Spleen (tissue), 11 donors: ENCODE measurements around the gene NUDT16L1. TPM values are rescaled to one million over a fixed set of nuclear protein-coding genes. Genes with fewer than 3 reads are reported as not detected.

ENCODE experiments used
- DNase-seq: peaks from one replicate; pipeline ENCODE4 v3.0.0-alpha.2; 2020
- H3K27ac ChIP-seq, 8 donors: fragments of 200-600 bp; sonication (generic) in 7 of 8; 1 replicate in 4 of 8; 2 replicates in 4 of 8; pipeline versions ENCODE4 v1.5.0 to v1.8.0; 2016 to 2021; ENCODE audit warnings: inconsistent platforms in 4 of 8, mild to moderate bottlenecking in 4 of 8, moderate library complexity in 1 of 8
- H3K27me3 ChIP-seq, 7 donors: fragments of 200-600 bp; sonication (generic) in 6 of 7; replicated peaks in 1 of 7; 1 replicate in 4 of 7; 2 replicates in 3 of 7; pipeline versions ENCODE4 v1.5.0 to v1.8.0; 2016 to 2021; ENCODE audit warnings: inconsistent platforms in 3 of 7, mild to moderate bottlenecking in 1 of 7
- H3K36me3 ChIP-seq, 6 donors: fragments of 200-600 bp; sonication (generic) in 5 of 6; 1 replicate in 4 of 6; 2 replicates in 2 of 6; pipeline versions ENCODE4 v1.5.0 to v1.8.0; 2016 to 2021; ENCODE audit warnings: inconsistent platforms in 2 of 6
- H3K4me1 ChIP-seq, 6 donors: fragments of 200-600 bp; sonication (generic) in 5 of 6; 1 replicate in 3 of 6; 2 replicates in 3 of 6; pipeline versions ENCODE4 v1.5.0 to v1.8.0; 2016 to 2021; ENCODE audit warnings: inconsistent platforms in 3 of 6
- H3K4me3 ChIP-seq, 8 donors: fragments of 200-600 bp; sonication (generic) in 7 of 8; 1 replicate in 4 of 8; 2 replicates in 4 of 8; pipeline versions ENCODE4 v1.5.0 to v1.8.0; 2016 to 2021; ENCODE audit warnings: inconsistent platforms in 4 of 8, mild to moderate bottlenecking in 4 of 8, moderate library complexity in 2 of 8
- H3K9me3 ChIP-seq, 8 donors: fragments of 200-600 bp; sonication (generic) in 7 of 8; 1 replicate in 4 of 8; 2 replicates in 4 of 8; pipeline versions ENCODE4 v1.5.0 to v1.8.0; 2016 to 2021; ENCODE audit warnings: inconsistent platforms in 4 of 8
- CTCF ChIP-seq, 11 experiments: fragments of 200-600 bp in 7 of 11; fragments of 450-650 bp in 4 of 11; sonication (generic) in 4 of 11; IDR thresholded peaks in 8 of 11; conservative IDR thresholded peaks in 3 of 11; 1 replicate in 7 of 11; 2 replicates in 4 of 11; pipeline versions ENCODE4 v1.4.0 to v1.8.0; 2016 to 2021; ENCODE audit warnings: antibody characterized with exemption in 11 of 11, inconsistent platforms in 4 of 11, mild to moderate bottlenecking in 1 of 11
- POLR2A ChIP-seq, 3 donors: fragments of 450-650 bp; IDR thresholded peaks; one replicate each; pipeline ENCODE4 v1.5.1; 2017; ENCODE audit warnings: antibody characterized with exemption in 3 of 3, mild to moderate bottlenecking in 1 of 3
- POLR2AphosphoS5 ChIP-seq, 3 donors: sonication (generic); formaldehyde crosslinking; IDR thresholded peaks; one replicate each; pipeline ENCODE4 v1.5.1; 2017; ENCODE audit warnings: antibody characterized with exemption in 3 of 3
- WGBS, 5 donors: extraction: QIAGEN DNeasy Blood & Tissue Kit in 3 of 5; methylation state at CpG; one replicate each; pipeline versions ENCODE4 v1.1.5 to v1.1.7; 2013 to 2018; 5-methylcytosine and 5-hydroxymethylcytosine counted together
- intact Hi-C: fragments of 100-400 bp; cut with DNase I; formaldehyde crosslinking; loops from one replicate; pipeline ENCODE4 v1.15.0; 2023; ENCODE audit warnings: low total_unique reads
- polyA plus RNA-seq, 3 donors: library from polyadenylated mRNA; stranded (reverse); fragments of 200-250 nt; gene quantifications; one replicate each; pipeline ENCODE4 v1.2.1, GENCODE V29; 2013
- total RNA-seq, 7 donors: library from RNA; depleted of rRNA in 3 of 7; stranded (reverse); fragments of >200 nt in 3 of 7; fragmentation: NEBNext Ultra II Directional in 4 of 7; extraction: Animal tissue kit (Norgen Biotek cat#: 25700) in 4 of 7; gene quantifications; one replicate each; pipeline versions ENCODE4 v1.1.0 to v1.2.1, GENCODE V29; 2016 to 2021
- donor health status: healthy with polysubstance abuse.
- donor health status: DM: no; HTN: no; CAD: no; lungs with moderate emphysema.
- donor health status: DM: no; HTN: no; CAD: no.
- donor health status: Bipolar disorder and iron deficiency.
- donor health status: healthy.
- donor health status: DM: no; HTN: no; CAD: no.
- donor health status: DM: yes; HTN: yes; CAD: no.

NUDT16L1 gene
- total and polyA plus RNA-seq, 10 donors = 26.2 to 47.2 (median 29.4) TPM

GRCh38 chr16:4654011-4654963 lies 39.1 kb upstream of the NUDT16L1 start:
- Histone ChIP-seq H3K27ac (peak overlapping the region; percentile 19 to 90 (median 80)), H3K4me1 (peaks cover 0 to 70% (median 27%) of the 10 kb centered on the region in 6 donors)

DNA sequence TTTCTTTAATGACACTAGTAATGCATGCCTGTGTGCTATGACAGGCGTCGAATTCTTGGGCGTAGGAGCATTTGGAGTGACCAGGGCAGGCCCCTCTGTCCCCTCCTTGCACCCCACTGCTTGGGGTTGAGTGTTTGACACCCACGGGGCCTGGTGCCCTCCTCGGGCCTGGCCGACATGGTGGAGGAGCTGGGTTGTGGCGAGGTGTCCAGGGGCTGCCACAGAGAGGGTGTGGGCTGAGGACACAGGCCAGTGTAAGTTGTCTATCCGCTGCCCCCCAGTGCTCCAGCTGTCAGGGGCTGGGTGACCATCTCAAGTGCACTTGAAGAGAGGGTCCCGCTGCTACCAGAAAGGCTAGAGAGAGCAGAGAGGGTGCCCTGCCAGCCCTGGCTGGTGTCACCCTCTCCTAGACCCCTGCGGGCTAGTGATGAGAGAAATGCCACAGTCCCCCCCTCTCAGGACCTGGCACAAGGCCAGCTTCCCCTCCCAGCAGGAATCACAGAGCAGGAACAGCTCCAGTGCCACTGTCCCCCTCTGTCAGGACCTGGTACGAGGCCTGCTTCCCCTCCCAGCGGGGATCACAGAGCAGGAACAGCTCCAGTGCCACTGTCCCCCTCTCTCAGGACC lies 38.3 kb upstream of the NUDT16L1 start:
- Histone ChIP-seq H3K27me3 (no peaks in the 10 kb centered on the region), H3K36me3 (peaks cover 0 to 99% (median 80%) of the 10 kb centered on the region in 6 donors), H3K4me1 (peaks cover 4 to 70% (median 30%) of the 10 kb centered on the region in 6 donors), H3K4me3 (no peak overlapping the region), H3K9me3 (no peaks in the 10 kb centered on the region), H3K27ac (peak overlapping the region; percentile 15 to 90 (median 78))
- 83 to 91% (median 90%) methylated on average over 11 to 12 of the region's 12 CpGs for WGBS, 5 donors
- no peak for DNase-seq
- intact Hi-C loops = no loop called here
- TF ChIP-seq POLR2A (IDR thresholded peaks at IDR 0.05) = no peak
- no peak for TF ChIP-seq POLR2AphosphoS5 (IDR thresholded peaks at IDR 0.05)
- TF ChIP-seq CTCF (IDR thresholded peaks at IDR 0.05 in 8 of 11, conservative IDR thresholded peaks at IDR 0.05 in 3 of 11) = no peak

More at GRCh38 chr16:4654011-4654963, 39.1 kb upstream of the NUDT16L1 start:
- Histone ChIP-seq H3K27me3 (no peaks in the 10 kb centered on the region), H3K9me3 (no peaks in the 10 kb centered on the region), H3K36me3 (peaks cover 0 to 96% (median 79%) of the 10 kb centered on the region in 6 donors), H3K4me3 (no peak overlapping the region)
- TF ChIP-seq POLR2A (IDR thresholded peaks at IDR 0.05) = no peak
- TF ChIP-seq POLR2AphosphoS5 (IDR thresholded peaks at IDR 0.05) = peak; percentile 52 to 86 (median 72)
- peak in 4 of 11 experiments; percentile 14 to 28 (median 21) for TF ChIP-seq CTCF (IDR thresholded peaks at IDR 0.05 in 8 of 11, conservative IDR thresholded peaks at IDR 0.05 in 3 of 11)
- intact Hi-C loops = no loop called here
- no peak for DNase-seq
- 73 to 83% (median 79%) methylated on average over 16 of the region's 16 CpGs for WGBS, 5 donors

GRCh38 chr16:4655801-4656200 lies 37.6 kb upstream of the NUDT16L1 start:
- 95 to 100% (median 97%) methylated on average over 3 to 6 of the region's 6 CpGs for WGBS, 5 donors
- no peak for DNase-seq
- H3K9me3 ChIP-seq = no peaks in the 10 kb centered on the region
- TF ChIP-seq POLR2A (IDR thresholded peaks at IDR 0.05) (no peak), POLR2AphosphoS5 (IDR thresholded peaks at IDR 0.05) (peak in 1 of 3 donors; percentile 32)
- peaks cover 11 to 70% (median 31%) of the 10 kb centered on the region in 6 donors for H3K4me1 ChIP-seq
- peak overlapping the region in 5 of 8 donors; percentile 78 to 90 (median 83) for H3K27ac ChIP-seq
- no peak overlapping the region for H3K4me3 ChIP-seq
- H3K36me3 ChIP-seq = peaks cover 0 to 100% (median 81%) of the 10 kb centered on the region in 6 donors
- intact Hi-C loops = no loop called here
- H3K27me3 ChIP-seq = no peaks in the 10 kb centered on the region

- Histone ChIP-seq H3K27ac (peak overlapping the region in 3 of 8 donors; percentile 78 to 84 (median 83)), H3K36me3 (peaks cover 0 to 100% (median 77%) of the 10 kb centered on the region in 6 donors), H3K9me3 (no peaks in the 10 kb centered on the region), H3K27me3 (no peaks in the 10 kb centered on the region), H3K4me1 (peaks cover 13 to 70% (median 33%) of the 10 kb centered on the region in 6 donors), H3K4me3 (no peak overlapping the region)
- no peak for DNase-seq
- intact Hi-C loops = no loop called here
- TF ChIP-seq POLR2AphosphoS5 (IDR thresholded peaks at IDR 0.05) (no peak), CTCF (IDR thresholded peaks at IDR 0.05 in 8 of 11, conservative IDR thresholded peaks at IDR 0.05 in 3 of 11) (no peak), POLR2A (IDR thresholded peaks at IDR 0.05) (no peak)
- 94 to 96% (median 95%) methylated on average over 12 of the region's 12 CpGs for WGBS, 5 donors
These were observed 37.1 kb upstream of the NUDT16L1 start for GRCh38 chr16:4656221-4656620.
